H4 (cell line): ENCODE measurements around the gene ZFYVE21. TPM values are rescaled to one million over a fixed set of nuclear protein-coding genes. Genes with fewer than 3 reads are reported as not detected.

Experiments
- DNase-seq: peaks from one replicate; pipeline ENCODE4 v3.0.0-alpha.2; 2015; ENCODE audit warnings: low spot score
- total RNA-seq: library from RNA; depleted of rRNA; stranded (reverse); fragments of >200 nt; shearing (Covaris generic); gene quantifications from 2 replicates; pipeline ENCODE4 v1.2.3, GENCODE V29; 2014

The ZFYVE21 gene
- total RNA-seq, 1 experiment from 2014 or later, result 31.6 TPM

DNA sequence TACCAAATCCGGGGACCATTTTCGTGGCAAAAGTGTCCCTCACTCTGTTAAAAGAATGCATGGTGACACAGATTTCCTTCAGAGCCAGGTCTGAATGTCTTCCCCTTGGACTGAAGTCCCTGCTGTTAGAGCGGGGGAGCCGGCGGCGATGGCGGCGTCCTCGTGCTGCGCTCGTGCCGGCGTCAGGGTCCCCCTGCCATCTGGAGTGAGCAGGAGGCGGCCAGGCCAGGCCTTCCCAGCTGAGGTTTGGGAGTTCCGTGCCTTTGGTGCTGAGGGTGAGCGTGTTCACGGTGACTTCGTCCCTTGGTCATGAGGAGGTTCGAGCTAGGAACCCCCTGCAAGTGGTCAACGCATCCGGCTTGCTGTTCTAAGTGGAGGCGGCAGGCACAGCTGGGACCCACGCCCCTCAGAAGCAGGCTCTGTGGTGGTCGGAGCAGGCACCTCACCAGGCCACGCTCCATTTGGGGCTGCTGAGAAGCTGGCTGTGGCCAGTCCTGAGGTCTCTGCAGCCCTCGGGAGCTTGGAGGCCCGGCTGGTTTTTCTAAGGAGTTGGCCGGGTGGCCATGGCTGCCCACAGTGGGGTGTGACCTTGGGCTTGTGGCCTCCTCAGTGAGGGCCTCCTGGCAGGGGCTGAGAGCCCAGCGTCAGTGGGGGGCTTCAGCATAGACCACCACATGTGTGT is 9.5 kb downstream of the ZFYVE21 start:
- no peak for DNase-seq

DNA sequence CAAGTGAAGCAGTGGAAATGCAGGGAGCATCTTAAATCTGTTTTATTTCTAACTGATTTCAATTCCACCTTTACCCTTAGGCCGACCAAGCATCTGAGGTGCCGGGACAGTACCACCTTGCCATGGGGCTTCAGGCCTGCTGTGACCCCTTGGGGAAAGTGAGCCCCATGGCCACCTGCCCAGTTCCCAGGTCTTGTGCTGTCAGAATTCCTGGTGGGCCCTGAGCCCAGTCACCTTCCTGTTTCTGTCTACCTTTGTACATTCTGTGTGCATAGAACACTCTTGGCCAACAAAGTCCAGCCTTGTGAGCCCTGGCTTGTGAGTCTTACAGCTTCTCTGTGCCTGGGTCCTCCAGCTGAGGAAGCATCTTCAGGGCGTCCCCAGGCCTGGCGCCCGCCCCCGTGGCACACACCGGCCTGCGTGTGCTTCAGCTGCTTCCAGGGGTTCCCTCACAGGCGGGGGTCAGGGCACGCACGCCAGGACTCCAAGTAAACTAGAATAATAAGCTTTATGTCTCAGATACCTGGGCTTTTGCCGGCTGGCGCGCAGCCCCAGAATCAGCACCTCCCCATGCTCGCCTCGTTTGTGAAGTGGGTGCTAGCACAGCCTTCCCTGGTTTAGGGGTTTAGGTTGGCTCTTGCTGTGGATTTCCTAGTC is 10.3 kb downstream of the ZFYVE21 start:
- no peak for DNase-seq

DNA sequence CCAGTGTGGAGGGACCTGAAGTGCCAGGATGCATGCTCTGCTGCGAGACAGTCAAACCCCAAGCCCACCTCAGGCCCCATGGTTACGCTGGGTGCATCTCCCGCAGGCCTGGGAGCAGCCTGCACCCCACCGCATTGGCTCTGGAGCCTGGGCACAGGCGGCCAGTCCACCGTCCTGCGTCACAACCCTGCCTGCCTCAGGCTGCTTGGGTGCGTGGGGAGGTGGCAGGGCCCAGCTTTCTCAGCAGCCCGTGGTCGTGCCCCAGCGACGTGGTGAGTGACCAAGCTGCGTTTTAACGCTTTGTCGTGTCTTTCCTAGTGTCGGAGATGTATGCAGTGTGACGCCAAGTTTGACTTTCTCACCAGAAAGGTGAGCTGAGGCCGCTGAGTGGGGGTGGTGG is 10.9 kb downstream of the ZFYVE21 start:
- no peak for DNase-seq

DNA sequence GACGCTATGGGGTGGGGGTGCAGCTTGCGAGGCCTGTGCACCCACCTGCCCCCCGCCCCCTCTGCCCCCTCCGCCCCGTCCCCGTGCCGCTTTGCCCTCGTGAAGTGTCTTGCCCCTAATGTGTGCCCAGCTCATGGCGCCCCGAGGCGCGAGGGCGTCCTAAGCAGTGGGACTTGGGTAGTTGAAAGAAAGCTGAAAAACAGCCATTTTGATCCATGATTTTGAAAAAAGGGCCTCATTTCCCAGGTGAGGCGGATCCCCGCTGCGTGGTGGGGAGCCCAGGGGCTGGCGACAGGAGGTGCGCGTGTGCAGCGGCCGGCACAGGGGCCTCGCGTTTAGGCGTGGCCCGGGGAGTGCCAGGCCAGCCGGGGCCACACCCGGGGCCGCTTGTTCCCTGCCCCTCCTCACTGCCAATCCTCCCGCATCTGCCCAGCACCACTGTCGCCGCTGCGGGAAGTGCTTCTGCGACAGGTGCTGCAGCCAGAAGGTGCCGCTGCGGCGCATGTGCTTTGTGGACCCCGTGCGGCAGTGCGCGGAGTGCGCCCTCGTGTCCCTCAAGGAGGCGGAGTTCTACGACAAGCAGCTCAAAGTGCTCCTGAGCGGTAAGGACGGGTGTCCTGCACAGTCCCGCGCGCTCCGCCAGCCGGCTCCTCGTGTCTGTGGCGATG is 11.8 kb downstream of the ZFYVE21 start:
- DNase-seq, result no peak

DNA sequence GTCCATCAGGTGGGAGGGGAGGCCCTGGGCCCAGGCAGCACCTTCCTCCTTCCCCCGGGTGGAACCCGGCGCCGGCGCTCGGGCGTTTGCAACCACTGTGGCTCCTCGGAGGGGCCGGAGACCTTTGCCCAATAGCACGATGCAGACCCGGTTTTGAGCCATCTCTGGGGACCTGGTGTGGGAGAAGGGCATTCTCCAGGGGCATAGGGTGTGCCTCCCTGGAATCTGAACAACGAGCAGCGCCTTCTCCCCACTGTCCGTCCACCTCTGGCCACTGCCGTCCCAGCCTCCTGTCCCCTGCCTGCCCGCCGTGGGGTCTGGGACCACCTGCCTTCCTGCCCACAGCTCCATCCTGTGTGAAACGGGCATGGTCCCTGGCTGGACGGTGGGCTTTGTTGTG is 12.5 kb downstream of the ZFYVE21 start:
- no peak for DNase-seq

DNA sequence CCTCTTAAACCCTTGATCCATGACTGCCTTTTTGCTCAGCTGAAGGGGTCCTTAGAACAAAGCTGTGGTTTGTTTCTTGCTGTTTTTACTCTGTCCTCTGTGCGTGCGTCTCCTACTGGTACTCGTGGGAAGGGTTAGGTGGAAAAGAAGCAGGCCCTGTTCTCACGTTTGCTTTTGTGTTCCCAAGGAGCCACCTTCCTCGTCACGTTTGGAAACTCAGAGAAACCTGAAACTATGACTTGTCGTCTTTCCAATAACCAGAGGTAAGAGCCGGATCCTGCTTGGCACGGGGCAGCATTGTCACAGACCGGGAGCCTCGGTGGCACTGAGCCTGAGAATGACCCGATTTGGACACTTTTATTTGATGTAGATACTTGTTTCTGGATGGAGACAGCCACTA is 13.1 kb downstream of the ZFYVE21 start:
- DNase-seq, result no peak

DNA sequence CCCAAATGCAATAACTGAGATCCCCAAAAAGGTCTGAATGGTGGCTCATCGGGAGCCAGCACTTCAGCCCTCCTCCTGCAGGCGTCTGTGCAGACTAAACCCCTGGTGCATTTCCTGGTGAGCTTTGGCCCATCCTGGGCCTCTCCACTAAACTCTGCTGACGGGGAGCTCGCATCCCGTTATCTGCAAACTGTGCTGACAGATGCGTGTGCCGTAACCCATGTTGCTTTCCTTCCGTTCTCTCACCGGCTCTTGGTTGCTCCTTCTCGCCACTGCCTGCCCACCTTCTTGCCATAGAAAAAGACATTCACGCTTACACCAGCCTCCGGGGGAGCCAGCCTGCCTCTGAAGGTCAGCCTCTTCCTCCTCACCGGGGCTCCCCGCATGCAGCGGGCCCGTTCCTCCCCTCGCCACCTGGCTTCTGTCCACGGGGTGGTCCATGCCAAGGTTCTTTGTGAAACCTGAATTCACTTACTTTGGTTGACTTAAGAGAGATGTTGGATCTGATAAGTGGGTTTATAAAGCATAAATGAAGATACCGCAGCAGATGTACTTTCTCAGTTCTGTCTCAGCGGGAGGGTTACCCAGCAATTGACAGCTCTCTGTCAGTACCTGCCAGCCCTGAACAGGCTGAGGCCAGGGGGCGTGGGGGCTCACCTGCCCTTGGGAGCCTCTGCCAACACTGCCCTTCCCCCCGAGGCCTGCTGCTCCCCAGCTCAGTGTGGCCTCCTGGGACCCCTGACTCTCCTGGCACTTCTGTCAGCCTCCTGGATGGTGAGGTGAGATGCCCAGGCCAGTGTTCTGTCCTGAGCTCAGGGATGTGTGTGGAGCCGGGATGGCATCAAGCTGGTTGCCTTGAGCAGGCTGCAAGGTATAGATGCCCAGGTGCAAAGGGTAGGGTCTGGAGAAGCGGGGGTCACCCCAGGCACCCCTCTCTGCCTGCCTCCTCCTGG is 14.2 kb downstream of the ZFYVE21 start:
- no peak for DNase-seq

DNA sequence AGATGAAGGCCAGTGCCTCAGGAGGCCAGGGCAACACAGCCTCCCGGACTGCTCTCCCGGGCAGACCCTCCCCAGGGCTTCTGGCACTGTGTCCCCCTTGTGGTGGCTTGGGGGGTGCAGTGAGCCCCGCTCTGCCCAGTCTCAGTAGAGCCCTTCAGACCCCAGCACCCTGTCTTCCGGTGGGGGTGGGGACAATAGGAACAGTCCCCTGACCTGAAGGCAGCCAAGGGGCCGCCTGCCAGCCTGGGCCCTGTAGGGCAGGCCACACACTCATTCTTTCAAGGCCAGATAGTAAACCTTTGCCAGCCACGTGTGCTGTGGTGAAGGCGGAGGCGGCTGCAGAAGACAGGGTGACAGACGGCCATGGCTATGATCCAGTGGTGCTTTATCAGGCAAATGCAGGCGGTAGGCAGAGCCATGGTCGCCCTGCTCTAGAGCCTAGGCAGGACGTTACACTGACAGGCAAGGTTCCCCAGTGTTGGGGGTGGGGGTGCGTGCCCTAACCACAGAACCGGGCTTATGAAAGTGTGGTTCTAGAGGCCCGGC is 15.0 kb downstream of the ZFYVE21 start:
- DNase-seq, result no peak

DNA sequence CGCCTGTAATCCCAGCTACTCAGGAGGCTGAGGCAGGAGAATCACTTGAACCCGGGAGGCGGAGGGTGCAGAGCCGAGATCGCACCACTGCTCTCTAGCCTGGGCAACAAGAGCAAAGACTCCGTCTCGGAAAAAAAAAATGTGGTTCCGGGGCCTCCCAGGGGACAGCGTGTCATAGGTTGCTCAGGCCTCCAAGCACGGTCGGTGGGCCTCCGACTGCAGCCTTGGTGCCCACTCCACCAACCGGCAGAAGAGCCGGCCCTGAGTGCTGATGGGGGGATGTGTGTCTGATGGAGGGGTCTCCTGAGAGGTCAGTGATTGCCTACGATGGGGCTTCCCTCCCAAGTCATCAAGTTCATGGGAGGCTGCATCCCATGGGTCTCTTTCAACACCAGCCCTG is 15.9 kb downstream of the ZFYVE21 start:
- no peak for DNase-seq

DNA sequence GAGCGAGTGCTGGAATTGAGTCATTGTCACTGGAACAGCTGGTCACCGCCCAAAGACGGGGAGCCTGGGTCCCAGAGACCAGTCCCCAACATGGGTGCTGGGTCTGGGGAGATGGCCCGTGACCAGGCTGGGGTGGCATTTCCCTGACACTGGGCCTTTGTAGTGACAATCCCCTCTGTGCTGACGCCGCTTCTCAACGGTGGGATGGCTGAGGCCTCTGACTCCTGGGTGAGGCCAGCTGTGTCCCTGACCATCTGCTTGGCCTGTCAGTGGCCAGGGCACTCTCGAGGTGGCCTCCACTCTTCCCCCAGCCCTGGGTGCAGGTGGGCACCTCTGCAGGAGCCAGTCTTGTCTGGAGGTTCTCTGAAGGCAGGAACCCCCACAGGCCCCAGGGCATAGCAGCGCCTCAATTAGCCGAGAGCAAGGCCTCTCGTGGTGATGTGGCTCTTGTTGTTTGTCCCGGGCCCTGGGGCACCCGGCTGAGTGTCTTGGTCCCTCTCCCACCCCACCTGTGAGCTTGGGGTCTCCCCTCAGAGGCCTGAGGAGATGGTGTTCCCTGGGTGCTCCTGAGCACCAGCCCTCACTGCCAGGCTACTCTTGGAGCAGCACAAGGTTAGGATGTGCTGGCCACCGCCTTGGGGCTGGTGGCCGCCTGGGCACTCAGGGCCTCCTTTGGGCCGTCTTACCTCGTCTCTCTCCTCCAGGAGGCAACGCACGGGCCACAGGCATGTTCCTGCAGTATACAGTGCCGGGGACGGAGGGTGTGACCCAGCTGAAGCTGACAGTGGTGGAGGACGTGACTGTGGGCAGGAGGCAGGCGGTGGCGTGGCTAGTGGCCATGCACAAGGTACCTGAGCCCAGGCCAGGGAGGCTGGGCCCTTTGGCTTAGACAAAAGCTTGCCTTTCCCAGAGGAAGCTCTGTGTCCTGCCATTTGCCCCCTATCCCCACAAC is 16.6 kb downstream of the ZFYVE21 start:
- DNase-seq, result no peak

DNA sequence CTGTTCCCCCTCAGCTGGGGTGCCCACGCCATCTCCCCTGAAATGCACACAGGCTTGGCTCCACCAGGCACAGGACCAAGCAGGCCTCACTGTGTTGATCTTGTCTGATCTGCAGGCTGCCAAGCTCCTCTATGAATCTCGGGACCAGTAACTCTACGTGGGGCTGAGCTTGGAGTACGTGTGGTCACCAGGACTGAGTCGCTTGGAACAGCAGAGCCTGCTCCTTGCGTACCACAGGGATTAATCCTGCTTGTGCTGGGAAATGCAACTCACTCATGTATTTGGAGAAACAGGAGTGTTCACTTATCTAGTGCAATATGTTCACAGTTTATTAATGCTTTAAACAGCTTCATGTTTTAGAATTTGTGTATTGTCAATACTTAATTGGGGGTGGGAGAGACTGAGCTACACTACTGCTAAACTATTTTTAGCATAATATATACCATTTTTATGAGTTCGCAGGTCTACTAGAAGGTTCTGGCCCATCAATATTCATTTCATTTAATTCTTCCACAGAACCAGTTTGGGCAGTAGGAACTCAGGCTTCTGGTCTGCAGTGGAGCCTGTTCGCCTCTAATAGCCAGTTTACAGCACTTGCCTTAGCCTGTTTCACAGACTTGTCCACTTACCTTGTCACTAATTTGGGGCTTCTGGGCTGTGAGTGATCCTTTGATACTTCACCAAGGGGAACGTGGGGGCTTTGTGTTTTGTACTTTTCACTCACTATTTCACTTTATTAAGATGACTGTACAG is 17.4 kb downstream of the ZFYVE21 start:
- no peak for DNase-seq

DNA sequence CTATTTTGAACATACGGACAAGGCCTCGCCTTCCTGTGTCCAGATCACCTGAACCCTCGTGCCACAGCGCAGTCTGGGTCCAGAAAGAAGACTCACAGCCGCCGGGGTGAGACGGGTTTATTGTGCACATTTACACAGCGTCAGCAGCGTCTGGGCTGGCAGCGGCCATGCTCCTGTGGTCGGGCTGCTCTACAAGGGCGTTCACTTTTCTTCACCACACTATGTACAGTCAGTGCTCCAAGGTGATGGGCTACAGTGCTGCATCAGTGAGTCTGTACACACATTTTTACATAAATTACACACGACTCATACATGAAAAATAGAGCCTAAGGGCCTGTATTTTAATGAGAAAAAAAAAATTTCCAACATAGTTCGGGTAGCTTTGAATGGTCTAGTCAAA is 18.0 kb downstream of the ZFYVE21 start:
- DNase-seq, result no peak

DNA sequence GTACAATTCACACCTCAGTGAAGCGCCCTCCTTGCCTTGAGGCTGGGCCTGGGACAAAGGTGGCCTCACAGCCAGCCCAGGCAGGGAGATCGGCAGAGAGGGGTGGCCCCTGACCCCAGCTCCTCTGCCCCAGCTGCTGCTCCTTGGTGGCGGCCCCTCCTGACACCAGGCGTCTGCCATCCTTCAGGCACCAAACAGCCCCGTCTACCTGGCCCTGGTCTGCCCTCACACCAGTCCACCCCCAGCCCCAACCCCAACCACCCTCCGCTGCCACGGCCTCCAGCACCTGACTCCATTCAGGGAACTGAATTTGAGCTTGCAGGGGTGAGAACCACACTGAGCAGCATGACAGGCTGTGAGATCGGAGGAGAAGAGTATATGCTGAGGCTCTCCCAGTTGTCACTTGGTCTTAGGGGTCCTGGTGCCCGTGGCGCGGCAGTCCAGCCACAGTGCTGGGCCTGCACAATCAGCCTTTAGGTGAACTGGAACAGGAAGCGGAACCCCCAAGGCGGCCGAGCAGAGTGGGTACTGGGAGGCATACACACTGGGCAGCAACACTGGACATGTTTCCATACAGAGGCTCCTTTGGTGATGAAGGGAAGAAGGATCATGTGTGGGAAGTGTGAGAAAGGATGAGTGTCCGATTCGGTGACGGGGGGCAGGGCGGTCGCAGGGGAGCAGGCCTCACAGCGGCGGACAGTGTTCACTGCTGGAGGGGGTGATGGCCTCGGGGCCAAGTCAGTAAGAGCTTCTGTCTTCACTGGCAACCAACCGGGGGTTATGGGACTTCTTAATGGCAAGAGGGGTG is 18.7 kb downstream of the ZFYVE21 start:
- no peak for DNase-seq

DNA sequence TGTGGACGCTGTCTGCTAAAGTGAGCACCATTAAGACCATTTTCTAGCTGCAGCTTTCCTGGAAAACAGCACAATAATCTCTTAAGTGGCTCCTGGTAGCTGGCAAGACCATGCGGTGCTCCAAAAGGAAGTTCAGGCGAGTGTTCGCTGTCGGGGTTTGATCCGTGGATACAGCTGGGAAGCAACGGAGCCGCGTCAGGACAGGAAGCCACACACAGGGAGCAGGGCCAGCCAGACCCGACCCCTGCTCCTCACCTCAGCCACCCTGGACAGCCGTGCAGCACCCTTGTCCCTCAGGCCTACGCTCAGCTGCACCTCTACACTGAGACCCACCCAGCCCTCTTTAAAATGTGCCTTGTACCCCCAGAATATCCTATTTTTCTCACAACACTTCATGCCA is 19.4 kb downstream of the ZFYVE21 start:
- DNase-seq, result no peak

DNA sequence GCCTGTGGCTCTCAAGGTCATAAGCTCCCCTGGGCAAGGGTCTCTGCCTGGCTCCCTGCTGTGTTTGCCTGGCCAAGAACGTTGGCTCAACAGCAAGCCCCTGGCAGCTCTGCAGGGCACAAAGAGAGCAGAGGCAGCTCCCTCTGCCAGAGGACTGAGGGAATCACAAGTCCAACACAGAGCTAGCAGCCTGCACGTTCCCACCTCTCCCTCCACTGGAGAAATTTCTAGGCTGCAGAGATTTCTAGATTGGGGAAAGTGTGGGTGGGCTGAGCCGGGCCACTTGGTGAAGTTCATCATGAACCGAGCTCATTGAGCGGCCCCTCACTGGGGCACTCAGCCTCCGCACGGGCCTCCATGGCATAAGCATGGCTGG is 19.8 kb downstream of the ZFYVE21 start:
- no peak for DNase-seq

DNA sequence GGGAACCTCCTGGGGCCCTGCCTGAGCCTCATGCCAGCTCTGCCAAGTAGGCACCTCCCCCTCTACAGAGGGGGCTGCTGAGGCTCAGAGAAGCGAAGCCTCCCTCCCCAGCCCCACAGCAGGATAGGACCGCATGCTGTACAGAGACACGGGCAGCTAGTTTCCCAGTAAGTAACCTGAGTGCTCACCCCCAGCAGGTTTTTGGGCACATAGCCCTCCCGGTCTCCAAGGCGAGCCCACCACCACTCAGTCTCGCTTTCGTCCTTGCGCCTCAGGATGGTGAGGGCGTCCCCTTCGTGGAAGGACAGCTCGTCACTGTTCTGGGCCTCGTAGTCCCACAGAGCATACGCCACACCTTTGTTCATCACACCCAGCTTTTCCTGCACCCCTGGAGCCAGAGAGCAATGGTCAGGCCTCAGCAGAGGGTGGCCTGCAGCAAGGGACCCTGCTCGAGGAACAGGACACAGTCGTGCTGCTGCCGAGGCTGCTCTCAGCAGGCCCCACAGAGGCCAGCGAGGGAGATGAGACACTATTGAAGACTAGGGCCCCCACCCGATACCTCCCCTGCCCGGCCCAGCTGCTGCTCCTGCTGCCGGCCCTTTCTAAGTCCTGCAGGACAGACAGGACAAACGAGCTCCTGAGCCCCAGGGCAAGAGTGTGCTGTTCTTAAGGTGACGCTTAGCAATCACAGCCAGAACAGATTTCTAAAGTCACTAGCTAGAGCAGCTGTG is 20.4 kb downstream of the ZFYVE21 start:
- no peak for DNase-seq

DNA sequence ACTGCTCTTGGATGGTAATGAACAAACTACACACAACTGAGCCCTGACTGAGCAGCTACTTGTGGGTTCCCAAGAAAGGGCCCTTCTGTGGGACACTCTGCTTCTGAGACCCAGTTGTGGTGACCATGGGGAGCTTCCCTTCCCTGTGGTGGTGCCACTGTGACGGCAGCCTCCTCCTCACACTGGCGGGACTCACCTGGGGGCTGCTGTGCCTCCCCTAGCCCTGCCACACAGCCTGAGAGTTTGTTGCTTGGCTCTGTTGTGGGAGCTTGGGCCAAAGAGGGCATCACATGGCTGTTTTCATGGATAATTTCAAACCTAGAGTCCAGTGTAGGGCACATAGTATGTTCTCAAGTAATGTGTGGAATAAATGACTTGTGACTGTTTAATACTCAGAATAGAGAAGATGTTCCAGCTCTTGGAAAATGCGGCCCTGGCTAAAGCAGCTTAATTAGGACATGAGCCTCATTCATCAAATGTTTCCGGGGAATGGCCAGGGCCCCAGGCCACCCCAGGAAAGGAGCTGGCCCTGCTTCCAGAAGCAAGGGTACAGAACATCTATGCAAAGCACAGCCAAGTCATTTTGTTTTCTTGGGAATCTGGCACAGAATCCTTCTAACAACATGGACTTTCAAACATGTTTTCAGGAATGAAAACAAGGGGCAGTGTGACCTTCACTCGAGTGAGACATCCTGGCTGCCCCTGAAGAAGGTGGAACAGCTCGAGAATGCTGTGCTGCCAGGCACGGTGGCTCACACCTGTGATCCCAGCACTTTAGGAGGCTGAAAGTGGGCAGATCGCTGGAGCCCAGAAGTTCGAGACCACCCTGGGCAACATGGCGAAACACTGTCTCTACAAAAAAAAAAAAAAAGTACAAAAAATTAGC is 21.2 kb downstream of the ZFYVE21 start:
- no peak for DNase-seq
